Ovary (tissue), 9 donors: Measurements from ENCODE around the gene FBXW7. TPM values are rescaled to one million over a fixed set of nuclear protein-coding genes. Genes with fewer than 3 reads are reported as not detected.

Source experiments
- DNase-seq, 5 donors: peaks; one replicate each; pipeline ENCODE4 v3.0.0-alpha.2; 2019 to 2020
- H3K27ac ChIP-seq, 2 donors: fragments of 200-600 bp; one replicate each; pipeline versions ENCODE4 v1.5.1 to v1.8.0; 2019 to 2022
- H3K27me3 ChIP-seq: fragments of 200-600 bp; one replicate; pipeline ENCODE4 v1.8.0; 2022
- H3K36me3 ChIP-seq: fragments of 200-600 bp; sonication (generic); one replicate; pipeline ENCODE4 v1.5.1; 2019
- H3K4me1 ChIP-seq: one replicate; pipeline ENCODE4 v1.8.1; 2013; ENCODE audit warnings: mild to moderate bottlenecking, moderate library complexity; ENCODE audit not compliant: insufficient read depth
- H3K4me3 ChIP-seq: fragments of 200-600 bp; sonication (generic); one replicate; pipeline ENCODE4 v1.5.1; 2017
- H3K9me3 ChIP-seq, 2 donors: fragments of 200-600 bp in 1 of 2; sonication (generic) in 1 of 2; one replicate each; pipeline versions ENCODE4 v1.5.1 to v1.8.1; 2013 to 2019; ENCODE audit warnings: mild to moderate bottlenecking in 1 of 2, moderate library complexity in 1 of 2
- EP300 ChIP-seq: sonication (generic); formaldehyde crosslinking; IDR thresholded peaks from one replicate; pipeline ENCODE4 v1.6.1; 2017; ENCODE audit warnings: antibody characterized with exemption
- POLR2A ChIP-seq: fragments of 450-650 bp; IDR thresholded peaks from one replicate; pipeline ENCODE4 v1.6.1; 2017; ENCODE audit warnings: antibody characterized with exemption, mild to moderate bottlenecking, moderate library complexity
- WGBS, 3 donors: extraction: QIAGEN DNeasy Blood & Tissue Kit in 1 of 3; methylation state at CpG; one replicate each; pipeline versions ENCODE4 v1.1.5 to v1.1.7; 2013 to 2017; 5-methylcytosine and 5-hydroxymethylcytosine counted together
- intact Hi-C, 4 donors: fragments of 100-400 bp; cut with DNase I; formaldehyde crosslinking; loops; one replicate each; pipeline versions ENCODE4 v1.11.0 to v1.15.1; 2022 to 2023
- polyA plus RNA-seq, 2 donors: library from polyadenylated mRNA; stranded (reverse); fragments of 200-250 nt in 1 of 2; fragments of 350-450 nt in 1 of 2; fragmentation: Illumina TruSeq in 1 of 2; extraction: RNeasy Lipid Tissue Mini Kit (QIAGEN cat#74804) in 1 of 2; gene quantifications; one replicate each; pipeline ENCODE4 v1.2.3, GENCODE V29; 2013 to 2014
- total RNA-seq, 7 donors: library from RNA; depleted of rRNA in 2 of 7; stranded (reverse); fragments of >200 nt in 2 of 7; fragmentation: NEBNext Ultra II Directional in 3 of 7; extraction: Animal tissue kit (Norgen Biotek cat#: 25700) in 3 of 7; gene quantifications; one replicate each; pipeline versions ENCODE4 v1.1.0 to v1.2.4, GENCODE V29; 2016 to 2023
- TF ChIP-seq, protein P1 (sequence below), 3 donors: fragments of 450-650 bp in 2 of 3; fragments of 200-600 bp in 1 of 3; IDR thresholded peaks; one replicate each; pipeline versions ENCODE4 v1.5.1 to v1.8.0; 2016 to 2022; ENCODE audit warnings: antibody characterized with exemption in 3 of 3, mild to moderate bottlenecking in 1 of 3
- donor health status: DM: no; HTN: no; CAD: no; lungs with moderate emphysema.
- donor health status: DM: no; HTN: no; CAD: no.
- donor health status: Bipolar disorder and iron deficiency.
- donor health status: DM: yes; HTN: yes; CAD: no.
- donor health status: DM: no; HTN: no; CAD: no.
- donor health status: DM: yes; HTN: yes; CAD: no.

FBXW7 gene
- total and polyA plus RNA-seq, 9 donors: 9.1 to 66.8 (median 42.9) TPM

DNA sequence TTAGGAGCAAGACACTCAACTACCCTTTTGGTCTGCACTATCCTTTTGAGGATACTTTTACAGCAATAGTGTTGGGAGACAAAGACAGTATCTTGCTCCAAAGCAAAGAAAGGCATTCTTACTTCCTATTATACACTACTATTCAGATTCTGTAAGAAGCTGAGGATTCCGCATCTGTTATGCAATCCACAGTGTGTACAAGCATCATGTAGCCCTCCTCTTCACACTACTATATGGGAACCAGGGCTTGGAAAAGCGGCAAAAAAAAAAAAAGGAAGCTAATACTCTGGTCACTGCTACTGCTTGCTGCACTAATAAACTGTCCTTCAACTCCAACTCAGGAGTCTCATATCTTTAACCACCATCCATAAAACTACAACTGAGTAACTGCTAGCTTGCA is 59.1 kb downstream of the FBXW7 start:
- Histone ChIP-seq H3K4me3 (no peak overlapping the region), H3K9me3 (no peaks in the 10 kb centered on the region), H3K27me3 (no peaks in the 10 kb centered on the region), H3K27ac (no peak overlapping the region), H3K36me3 (no peaks in the 10 kb centered on the region), H3K4me1 (peaks cover 1% of the 10 kb centered on the region)
- WGBS, 3 donors: 88 to 96% (median 95%) methylated on average over 2 of the region's 2 CpGs
- no peak for DNase-seq
- TF ChIP-seq, protein P1, sequence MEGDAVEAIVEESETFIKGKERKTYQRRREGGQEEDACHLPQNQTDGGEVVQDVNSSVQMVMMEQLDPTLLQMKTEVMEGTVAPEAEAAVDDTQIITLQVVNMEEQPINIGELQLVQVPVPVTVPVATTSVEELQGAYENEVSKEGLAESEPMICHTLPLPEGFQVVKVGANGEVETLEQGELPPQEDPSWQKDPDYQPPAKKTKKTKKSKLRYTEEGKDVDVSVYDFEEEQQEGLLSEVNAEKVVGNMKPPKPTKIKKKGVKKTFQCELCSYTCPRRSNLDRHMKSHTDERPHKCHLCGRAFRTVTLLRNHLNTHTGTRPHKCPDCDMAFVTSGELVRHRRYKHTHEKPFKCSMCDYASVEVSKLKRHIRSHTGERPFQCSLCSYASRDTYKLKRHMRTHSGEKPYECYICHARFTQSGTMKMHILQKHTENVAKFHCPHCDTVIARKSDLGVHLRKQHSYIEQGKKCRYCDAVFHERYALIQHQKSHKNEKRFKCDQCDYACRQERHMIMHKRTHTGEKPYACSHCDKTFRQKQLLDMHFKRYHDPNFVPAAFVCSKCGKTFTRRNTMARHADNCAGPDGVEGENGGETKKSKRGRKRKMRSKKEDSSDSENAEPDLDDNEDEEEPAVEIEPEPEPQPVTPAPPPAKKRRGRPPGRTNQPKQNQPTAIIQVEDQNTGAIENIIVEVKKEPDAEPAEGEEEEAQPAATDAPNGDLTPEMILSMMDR (IDR thresholded peaks at IDR 0.05): no peak
- TF ChIP-seq POLR2A (no peak), EP300 (no peak)
- intact Hi-C loops: no loop called here

DNA sequence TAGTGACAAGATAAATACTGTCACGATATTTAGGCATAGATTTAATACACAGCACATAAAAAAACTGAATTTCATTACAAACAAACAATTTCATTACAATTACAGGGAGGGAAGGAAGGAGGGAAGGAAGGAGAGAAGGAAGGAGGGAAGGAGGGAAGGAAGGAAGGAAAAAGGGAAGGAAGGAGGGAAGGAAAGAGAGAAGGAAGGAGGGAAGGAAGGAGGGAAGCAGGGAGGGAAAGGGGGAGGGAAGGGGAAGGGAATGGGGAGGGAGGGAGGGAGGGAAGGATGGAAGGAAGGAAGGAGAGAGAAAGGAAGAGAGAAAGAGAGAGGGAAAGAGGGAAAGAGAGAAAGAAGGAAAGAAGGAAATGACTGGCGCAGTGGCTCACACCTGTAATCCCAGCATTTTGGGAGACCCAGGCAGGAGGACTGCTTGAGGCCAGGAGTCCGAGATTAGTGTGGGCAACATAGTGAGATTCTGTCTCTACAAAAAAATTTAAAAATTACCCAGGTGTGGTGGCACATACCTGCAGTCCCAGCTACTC is 64.6 kb downstream of the FBXW7 start:
- intact Hi-C loops: no loop called here
- Histone ChIP-seq H3K4me1 (peaks cover 1% of the 10 kb centered on the region), H3K4me3 (no peak overlapping the region), H3K9me3 (no peaks in the 10 kb centered on the region), H3K27ac (no peak overlapping the region), H3K36me3 (no peaks in the 10 kb centered on the region), H3K27me3 (no peaks in the 10 kb centered on the region)
- no peak for DNase-seq
- 92 to 96% (median 96%) methylated on average over 3 of the region's 3 CpGs for WGBS, 3 donors
- TF ChIP-seq POLR2A (no peak), EP300 (no peak)
- TF ChIP-seq, protein P1 (IDR thresholded peaks at IDR 0.05): no peak

DNA sequence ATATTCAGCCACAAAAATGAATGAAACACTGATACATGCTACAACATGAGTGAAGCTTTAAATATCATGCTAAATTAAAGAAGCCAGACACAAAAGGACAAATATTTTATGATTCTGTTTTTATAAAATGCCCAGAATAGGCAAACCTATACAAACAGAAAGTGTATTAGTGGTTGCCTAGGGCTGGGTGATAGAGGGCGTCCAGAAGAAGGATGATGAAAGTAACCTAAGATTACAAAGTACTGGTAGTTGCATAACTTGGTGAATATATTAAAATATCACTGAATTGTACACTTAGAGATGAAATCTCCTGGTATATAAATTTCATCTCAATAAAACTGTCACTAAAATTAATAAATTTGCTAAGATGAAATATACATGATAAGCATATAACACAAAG is 67.5 kb downstream of the FBXW7 start:
- H3K4me1 ChIP-seq: peaks cover 1% of the 10 kb centered on the region
- H3K27ac ChIP-seq: no peak overlapping the region
- TF ChIP-seq, protein P1 (IDR thresholded peaks at IDR 0.05): no peak
- TF ChIP-seq POLR2A: no peak
- no peak for TF ChIP-seq EP300
- DNase-seq: no peak
- no peak overlapping the region for H3K4me3 ChIP-seq
- H3K27me3 ChIP-seq: no peaks in the 10 kb centered on the region
- 96 to 98% (median 96%) methylated on average over 1 of the region's 1 CpG for WGBS, 3 donors
- H3K36me3 ChIP-seq: no peaks in the 10 kb centered on the region
- intact Hi-C loops: no loop called here
- no peaks in the 10 kb centered on the region for H3K9me3 ChIP-seq

DNA sequence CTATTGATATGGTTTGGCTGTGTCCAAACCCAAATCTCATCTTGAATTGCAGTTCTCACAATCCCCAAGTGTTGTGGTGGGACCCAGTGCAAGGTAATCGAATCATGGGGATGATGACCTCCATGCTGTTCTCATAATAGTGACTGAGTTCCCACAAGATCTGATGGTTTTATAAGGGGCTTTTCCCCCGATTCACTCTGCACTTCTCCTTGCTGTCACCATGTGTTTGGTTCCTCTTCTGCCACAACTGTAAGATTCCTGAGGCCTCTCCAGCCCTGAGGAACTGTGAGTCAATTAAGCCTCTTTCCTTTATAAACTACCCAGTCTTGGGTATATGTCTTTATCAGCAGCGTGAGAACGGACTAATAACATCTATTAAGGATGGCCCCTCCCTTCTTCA is 68.8 kb downstream of the FBXW7 start:
- Histone ChIP-seq H3K36me3 (no peaks in the 10 kb centered on the region), H3K4me3 (no peak overlapping the region), H3K27me3 (no peaks in the 10 kb centered on the region), H3K4me1 (no peaks in the 10 kb centered on the region), H3K27ac (no peak overlapping the region), H3K9me3 (no peaks in the 10 kb centered on the region)
- no peak for DNase-seq
- TF ChIP-seq EP300 (no peak), POLR2A (no peak)
- TF ChIP-seq, protein P1 (IDR thresholded peaks at IDR 0.05): no peak
- intact Hi-C loops: no loop called here
- WGBS, 3 donors: 84 to 91% (median 85%) methylated on average over 4 of the region's 4 CpGs
